Fibroblast of skin of scalp (primary cell): ENCODE data around the gene TCF12.

Source experiments
- DNase-seq: peaks from one replicate; pipeline ENCODE4 v3.0.0-alpha.2; 2013

TCF12 gene

GRCh38 chr15:57183614-57184344, 265.3 kb downstream of the TCF12 start:
- DNase-seq, result no peak

- no peak for DNase-seq
Measured at GRCh38 chr15:57184502-57184901, 266.1 kb downstream of the TCF12 start.

- no peak for DNase-seq
Measured at GRCh38 chr15:57185507-57186074, 267.1 kb downstream of the TCF12 start.

- DNase-seq, result no peak
Measured at GRCh38 chr15:57189466-57189865, 271.0 kb downstream of the TCF12 start.

- DNase-seq, result no peak
Measured at GRCh38 chr15:57190208-57190607, 271.8 kb downstream of the TCF12 start.

- no peak for DNase-seq
Measured at GRCh38 chr15:57193161-57193560, 274.7 kb downstream of the TCF12 start.

- DNase-seq, result no peak
Measured at GRCh38 chr15:57195326-57195725, 276.9 kb downstream of the TCF12 start.

GRCh38 chr15:57196865-57197264, 278.4 kb downstream of the TCF12 start:
- DNase-seq, result no peak

- no peak for DNase-seq
Measured at GRCh38 chr15:57198131-57198530, 279.7 kb downstream of the TCF12 start.

- DNase-seq, result no peak
Measured at GRCh38 chr15:57198654-57199291, 280.3 kb downstream of the TCF12 start.

GRCh38 chr15:57201578-57201977, 283.1 kb downstream of the TCF12 start:
- no peak for DNase-seq

- DNase-seq, result no peak
Measured at GRCh38 chr15:57203906-57204305, 285.5 kb downstream of the TCF12 start.

- no peak for DNase-seq
Measured at GRCh38 chr15:57205027-57205855, 286.8 kb downstream of the TCF12 start.

- DNase-seq, result no peak
Measured at GRCh38 chr15:57205996-57206395, 287.6 kb downstream of the TCF12 start.

GRCh38 chr15:57213862-57214261, 295.4 kb downstream of the TCF12 start:
- peak; percentile 63 for DNase-seq

- DNase-seq, result no peak
Measured at GRCh38 chr15:57215326-57215725, 296.9 kb downstream of the TCF12 start.

- no peak for DNase-seq
Measured at GRCh38 chr15:57215881-57216280, 297.4 kb downstream of the TCF12 start.

GRCh38 chr15:57216288-57216687, 297.8 kb downstream of the TCF12 start:
- DNase-seq, result peak; percentile 73

GRCh38 chr15:57217778-57218598, 299.5 kb downstream of the TCF12 start:
- peak; percentile 19 for DNase-seq

- peak; percentile 96 for DNase-seq
Measured at GRCh38 chr15:57218826-57219576, 300.6 kb downstream of the TCF12 start.

GRCh38 chr15:57220205-57220604, 301.8 kb downstream of the TCF12 start:
- DNase-seq, result peak; percentile 92
